K562 (cell line): Measurements from ENCODE around the gene ILK. TPM values are rescaled to one million over a fixed set of nuclear protein-coding genes. Genes with fewer than 3 reads are reported as not detected.
A peak's percentile ranks its signal among the peaks of the same experiment; 100 is the strongest.

ENCODE experiments used
- CBFA2T2 ChIP-seq: fragments of 450-650 bp; conservative IDR thresholded peaks from 2 replicates; pipeline ENCODE4 v1.6.1; 2017; ENCODE audit warnings: mild to moderate bottlenecking
- EP300 ChIP-seq: IDR thresholded peaks from 2 replicates; pipeline ENCODE4 v1.6.1; 2012; ENCODE audit warnings: low read length, improper control_type of control experiment
- GATA2 ChIP-seq: sonication (generic); formaldehyde crosslinking; IDR thresholded peaks from 2 replicates; pipeline ENCODE4 v1.4.0; 2020; ENCODE audit warnings: mild to moderate bottlenecking, missing genetic modification reagents
- JUN ChIP-seq, 2 experiments: sonication (generic) in 1 of 2; formaldehyde crosslinking in 1 of 2; IDR thresholded peaks; 2 replicates each; pipeline versions ENCODE4 v1.6.1 to v1.8.0; 2012 to 2022; ENCODE audit warnings: borderline replicate concordance in 2 of 2, mild to moderate bottlenecking in 2 of 2, improper control_type of control experiment in 1 of 2, low read depth in 1 of 2, low read length in 1 of 2, missing genetic modification reagents in 1 of 2
- KLF1 ChIP-seq: fragments of 450-650 bp; IDR thresholded peaks from 2 replicates; pipeline ENCODE4 v1.6.1; 2016; ENCODE audit warnings: missing genetic modification characterization, missing compliant biosample characterization
- PCBP2 ChIP-seq: fragments of 200-400 bp; formaldehyde crosslinking; IDR thresholded peaks from 2 replicates; pipeline ENCODE4 v1.6.1; 2018; ENCODE audit warnings: low read length, low read depth, mild to moderate bottlenecking, moderate library complexity; ENCODE audit not compliant: poor library complexity, severe bottlenecking
- PKNOX1 ChIP-seq: fragments of 450-650 bp; IDR thresholded peaks from 2 replicates; pipeline ENCODE4 v1.6.1; 2016
- POLR2H ChIP-seq: IDR thresholded peaks from 2 replicates; pipeline ENCODE4 v1.6.1; 2016; ENCODE audit warnings: missing genetic modification characterization, low read depth, mild to moderate bottlenecking, control low read depth, missing compliant biosample characterization, moderate library complexity
- RHOXF2B ChIP-seq: fragments of 250-450 bp; sonication (Bioruptor Pico); conservative IDR thresholded peaks from 2 replicates; pipeline ENCODE4 v1.5.1; 2021
- SLC30A9 ChIP-seq: fragments of 250-450 bp; sonication (Bioruptor Pico); IDR thresholded peaks from 2 replicates; pipeline ENCODE4 v1.8.0; 2022; ENCODE audit warnings: mild to moderate bottlenecking, moderate library complexity
- SMAD2 ChIP-seq: fragments of 150-350 bp; IDR thresholded peaks from 2 replicates; pipeline ENCODE4 v1.6.1; 2014; ENCODE audit warnings: low read depth, mild to moderate bottlenecking, low read length
- SRF ChIP-seq, 2 experiments: fragments of 250-450, 450-650 bp in 1 of 2; sonication (Bioruptor Pico) in 1 of 2; sonication (generic) in 1 of 2; formaldehyde crosslinking; IDR thresholded peaks; 2 replicates each; pipeline versions ENCODE4 v1.5.0 to v1.5.1; 2020 to 2022; ENCODE audit warnings: mild to moderate bottlenecking in 1 of 2, missing genetic modification reagents in 1 of 2
- STAT5A ChIP-seq: IDR thresholded peaks from 2 replicates; pipeline ENCODE4 v1.6.1; 2012; ENCODE audit warnings: low read length, inconsistent platforms, borderline replicate concordance
- TAF9B ChIP-seq: fragments of 450-650 bp; IDR thresholded peaks from 2 replicates; pipeline ENCODE4 v1.6.1; 2018; ENCODE audit warnings: mild to moderate bottlenecking; ENCODE audit not compliant: partially characterized antibody
- TEAD1 ChIP-seq, 2 experiments: fragments of 450-650 bp in 1 of 2; sonication (generic) in 1 of 2; formaldehyde crosslinking; IDR thresholded peaks; 2 replicates each; pipeline versions ENCODE4 v1.4.0 to v1.8.0; 2020 to 2022; ENCODE audit warnings: mild to moderate bottlenecking in 2 of 2, missing genetic modification reagents in 1 of 2
- U2AF1 ChIP-seq: fragments of 200-400 bp; formaldehyde crosslinking; optimal IDR thresholded peaks from 2 replicates; pipeline ENCODE3; 2017; ENCODE audit warnings: mild to moderate bottlenecking, low read depth, low read length, moderate library complexity
- ZFP30 ChIP-seq: fragments of 250-450 bp; sonication (Bioruptor Pico); IDR thresholded peaks from 2 replicates; pipeline ENCODE4 v1.8.0; 2022; ENCODE audit warnings: moderate library complexity, mild to moderate bottlenecking, inconsistent platforms, borderline replicate concordance
- ZNF12 ChIP-seq: sonication (generic); formaldehyde crosslinking; IDR thresholded peaks from 2 replicates; pipeline ENCODE4 v1.4.0; 2020; ENCODE audit warnings: mild to moderate bottlenecking, missing genetic modification reagents
- ZNF239 ChIP-seq: fragments of 250-450 bp; sonication (Bioruptor Pico); IDR thresholded peaks from 2 replicates; pipeline ENCODE4 v1.4.0; 2020; ENCODE audit warnings: mild to moderate bottlenecking
- ZNF444 ChIP-seq: fragments of 250-450 bp; sonication (Bioruptor Pico); IDR thresholded peaks from 2 replicates; pipeline ENCODE4 v1.4.0; 2020; ENCODE audit warnings: mild to moderate bottlenecking, moderate library complexity
- ZNF589 ChIP-seq: fragments of 200-800 bp; sonication (Bioruptor generic); IDR thresholded peaks from 2 replicates; pipeline ENCODE4 v1.6.1; 2016; ENCODE audit warnings: low read depth, missing genetic modification characterization, missing compliant biosample characterization
- polyA plus RNA-seq, 8 experiments: library from polyadenylated mRNA; depleted of rRNA in 4 of 8; stranded (reverse) in 5 of 8; unstranded in 3 of 8; fragments of >200 nt; fragmentation: Nextera tagmentation in 2 of 8; fragmentation: Illumina TruSeq in 1 of 8; extraction: Ambion mirVana in 2 of 8; extraction: Trizol in 1 of 8; gene quantifications; 2 replicates each; pipeline versions ENCODE4 v1.2.1 to v1.2.3, GENCODE V29; 2011 to 2014; ENCODE audit warnings: inconsistent platforms in 1 of 8, missing spikeins in 1 of 8
- total RNA-seq, 7 experiments: library from RNA; depleted of rRNA in 6 of 7; stranded (reverse); fragments of >200 nt in 6 of 7; fragmentation: Illumina TruSeq in 2 of 7; extraction: Trizol in 2 of 7; gene quantifications; 2 replicates each; pipeline versions ENCODE4 v1.2.1 to v1.2.3, GENCODE V29; 2011 to 2021; ENCODE audit warnings: low replicate concordance in 1 of 7
- TF ChIP-seq, protein P1 (sequence below): IDR thresholded peaks from 2 replicates; pipeline ENCODE4 v1.6.1; 2011; ENCODE audit not compliant: insufficient read length; ENCODE audit errors: extremely low read depth
- TF ChIP-seq, protein P2 (sequence below): sonication (generic); formaldehyde crosslinking; IDR thresholded peaks from 2 replicates; pipeline ENCODE4 v1.8.0; 2022; ENCODE audit warnings: mild to moderate bottlenecking, missing genetic modification reagents

ILK gene
- total and polyA plus RNA-seq, 9 of the 15 experiments (the other 6 are each of a cell fraction or from before 2014, with no cell fraction given) = 43.3 to 95.9 (median 58.9) TPM

DNA sequence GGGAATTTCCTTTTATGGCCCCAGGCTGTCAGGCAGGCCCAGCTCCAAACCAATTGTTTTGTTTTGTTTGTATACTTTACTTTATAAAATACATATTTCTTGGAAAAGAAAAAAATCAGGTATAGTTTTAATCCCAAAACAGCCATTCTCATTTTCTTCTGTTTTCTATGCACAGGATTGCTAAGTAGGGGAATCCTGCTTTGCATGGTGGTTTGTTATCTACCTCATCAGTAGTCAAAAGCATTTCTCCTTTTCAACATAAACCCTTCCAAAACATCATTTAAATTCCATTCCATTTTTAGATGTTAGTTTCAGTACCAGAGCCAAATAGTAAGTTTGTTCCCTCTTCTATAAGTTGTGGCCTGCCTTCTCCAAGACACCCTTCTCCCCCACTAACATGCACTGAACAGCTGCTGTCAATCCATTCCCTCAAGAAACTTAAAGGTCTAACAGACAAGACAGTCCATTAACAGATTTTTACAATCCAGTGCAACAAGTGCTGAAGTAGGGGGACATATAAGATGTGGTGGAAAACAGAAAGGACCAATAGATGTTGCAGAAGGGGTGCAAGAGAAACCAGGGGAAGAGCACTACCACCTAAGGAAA is 3.7 kb downstream of the ILK start (continued):
- TF ChIP-seq PKNOX1 (no peak), STAT5A (no peak), SMAD2 (no peak), TEAD1 (CRISPR knock-in tag; IDR thresholded peaks at IDR 0.05) (no peak; a peak in 1 of 4 replicates), ZNF444 (CRISPR knock-in tag) (no peak), SRF (CRISPR knock-in tag; IDR thresholded peaks at IDR 0.05) (peak in 1 of 2 experiments; percentile 97; a peak in 2 of 4 replicates), U2AF1 (no peak), CBFA2T2 (no peak), JUN (IDR thresholded peaks at IDR 0.05; ENCODE audit: borderline replicate concordance, low read depth, low read length) (no peak), JUN (CRISPR knock-in tag; IDR thresholded peaks at IDR 0.05; ENCODE audit: borderline replicate concordance) (no peak), ZFP30 (CRISPR knock-in tag) (no peak), PCBP2 (no peak), ZNF239 (CRISPR knock-in tag) (no peak), POLR2H (tag) (peak; percentile 31; the same call in 1 of the 2 replicates), ZNF12 (CRISPR knock-in tag) (no peak), KLF1 (tag) (no peak), RHOXF2B (CRISPR knock-in tag) (no peak), TAF9B (no peak), SLC30A9 (CRISPR knock-in tag) (no peak), EP300 (no peak), ZNF589 (CRISPR knock-in tag) (no peak), GATA2 (CRISPR knock-in tag) (no peak)
- TF ChIP-seq, protein P1, sequence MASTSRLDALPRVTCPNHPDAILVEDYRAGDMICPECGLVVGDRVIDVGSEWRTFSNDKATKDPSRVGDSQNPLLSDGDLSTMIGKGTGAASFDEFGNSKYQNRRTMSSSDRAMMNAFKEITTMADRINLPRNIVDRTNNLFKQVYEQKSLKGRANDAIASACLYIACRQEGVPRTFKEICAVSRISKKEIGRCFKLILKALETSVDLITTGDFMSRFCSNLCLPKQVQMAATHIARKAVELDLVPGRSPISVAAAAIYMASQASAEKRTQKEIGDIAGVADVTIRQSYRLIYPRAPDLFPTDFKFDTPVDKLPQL = no peak
- TF ChIP-seq, protein P2, sequence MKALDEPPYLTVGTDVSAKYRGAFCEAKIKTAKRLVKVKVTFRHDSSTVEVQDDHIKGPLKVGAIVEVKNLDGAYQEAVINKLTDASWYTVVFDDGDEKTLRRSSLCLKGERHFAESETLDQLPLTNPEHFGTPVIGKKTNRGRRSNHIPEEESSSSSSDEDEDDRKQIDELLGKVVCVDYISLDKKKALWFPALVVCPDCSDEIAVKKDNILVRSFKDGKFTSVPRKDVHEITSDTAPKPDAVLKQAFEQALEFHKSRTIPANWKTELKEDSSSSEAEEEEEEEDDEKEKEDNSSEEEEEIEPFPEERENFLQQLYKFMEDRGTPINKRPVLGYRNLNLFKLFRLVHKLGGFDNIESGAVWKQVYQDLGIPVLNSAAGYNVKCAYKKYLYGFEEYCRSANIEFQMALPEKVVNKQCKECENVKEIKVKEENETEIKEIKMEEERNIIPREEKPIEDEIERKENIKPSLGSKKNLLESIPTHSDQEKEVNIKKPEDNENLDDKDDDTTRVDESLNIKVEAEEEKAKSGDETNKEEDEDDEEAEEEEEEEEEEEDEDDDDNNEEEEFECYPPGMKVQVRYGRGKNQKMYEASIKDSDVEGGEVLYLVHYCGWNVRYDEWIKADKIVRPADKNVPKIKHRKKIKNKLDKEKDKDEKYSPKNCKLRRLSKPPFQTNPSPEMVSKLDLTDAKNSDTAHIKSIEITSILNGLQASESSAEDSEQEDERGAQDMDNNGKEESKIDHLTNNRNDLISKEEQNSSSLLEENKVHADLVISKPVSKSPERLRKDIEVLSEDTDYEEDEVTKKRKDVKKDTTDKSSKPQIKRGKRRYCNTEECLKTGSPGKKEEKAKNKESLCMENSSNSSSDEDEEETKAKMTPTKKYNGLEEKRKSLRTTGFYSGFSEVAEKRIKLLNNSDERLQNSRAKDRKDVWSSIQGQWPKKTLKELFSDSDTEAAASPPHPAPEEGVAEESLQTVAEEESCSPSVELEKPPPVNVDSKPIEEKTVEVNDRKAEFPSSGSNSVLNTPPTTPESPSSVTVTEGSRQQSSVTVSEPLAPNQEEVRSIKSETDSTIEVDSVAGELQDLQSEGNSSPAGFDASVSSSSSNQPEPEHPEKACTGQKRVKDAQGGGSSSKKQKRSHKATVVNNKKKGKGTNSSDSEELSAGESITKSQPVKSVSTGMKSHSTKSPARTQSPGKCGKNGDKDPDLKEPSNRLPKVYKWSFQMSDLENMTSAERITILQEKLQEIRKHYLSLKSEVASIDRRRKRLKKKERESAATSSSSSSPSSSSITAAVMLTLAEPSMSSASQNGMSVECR (CRISPR knock-in tag) = no peak; the same call in 1 of the 2 replicates
